ENCODE data around the gene HDAC4.

DNA sequence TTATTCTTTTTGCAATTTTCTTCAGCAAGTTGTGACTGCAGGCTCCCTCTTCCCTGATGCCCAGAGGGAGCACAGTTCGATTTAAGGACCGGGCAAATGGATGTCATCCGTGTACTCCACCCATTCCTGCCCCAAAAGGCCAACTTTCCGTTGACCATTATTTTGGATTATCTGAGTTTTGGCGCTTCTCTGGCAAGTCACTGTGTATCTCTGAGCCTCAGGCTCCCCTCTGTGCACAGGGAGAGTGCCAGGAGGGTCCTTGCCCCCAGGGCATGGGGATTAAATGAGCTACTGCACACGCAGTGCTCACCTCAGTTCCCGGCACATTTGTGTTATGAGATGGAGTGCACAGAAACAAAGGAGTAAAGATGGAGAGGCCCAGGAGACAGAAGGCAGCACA, 41.4 kb upstream of the HDAC4 start:
- TF ChIP-seq, protein P1, sequence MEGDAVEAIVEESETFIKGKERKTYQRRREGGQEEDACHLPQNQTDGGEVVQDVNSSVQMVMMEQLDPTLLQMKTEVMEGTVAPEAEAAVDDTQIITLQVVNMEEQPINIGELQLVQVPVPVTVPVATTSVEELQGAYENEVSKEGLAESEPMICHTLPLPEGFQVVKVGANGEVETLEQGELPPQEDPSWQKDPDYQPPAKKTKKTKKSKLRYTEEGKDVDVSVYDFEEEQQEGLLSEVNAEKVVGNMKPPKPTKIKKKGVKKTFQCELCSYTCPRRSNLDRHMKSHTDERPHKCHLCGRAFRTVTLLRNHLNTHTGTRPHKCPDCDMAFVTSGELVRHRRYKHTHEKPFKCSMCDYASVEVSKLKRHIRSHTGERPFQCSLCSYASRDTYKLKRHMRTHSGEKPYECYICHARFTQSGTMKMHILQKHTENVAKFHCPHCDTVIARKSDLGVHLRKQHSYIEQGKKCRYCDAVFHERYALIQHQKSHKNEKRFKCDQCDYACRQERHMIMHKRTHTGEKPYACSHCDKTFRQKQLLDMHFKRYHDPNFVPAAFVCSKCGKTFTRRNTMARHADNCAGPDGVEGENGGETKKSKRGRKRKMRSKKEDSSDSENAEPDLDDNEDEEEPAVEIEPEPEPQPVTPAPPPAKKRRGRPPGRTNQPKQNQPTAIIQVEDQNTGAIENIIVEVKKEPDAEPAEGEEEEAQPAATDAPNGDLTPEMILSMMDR (IDR thresholded peaks at IDR 0.05; ENCODE audit: insufficient read depth, low read depth, low read length) = no peak
- no peak for TF ChIP-seq EZH2 (IDR thresholded peaks at IDR 0.05; ENCODE audit: insufficient read depth, low read length)
